D721Med (cell line): ENCODE measurements around the gene RBM15.

Experiments used
- DNase-seq: peaks from one replicate; pipeline ENCODE4 v3.0.0; 2011; ENCODE audit warnings: low spot score; ENCODE audit not compliant: insufficient read length
- FAIRE-seq: peaks from 2 replicates; lab custom pipeline; 2011; peaks lifted over from hg19 to GRCh38; lab: Jason Lieb, UNC
- TF ChIP-seq, protein P1 (sequence below): IDR thresholded peaks from 2 replicates; pipeline ENCODE4 v1.5.1; 2012; ENCODE audit warnings: mild to moderate bottlenecking, control low read depth; ENCODE audit not compliant: insufficient read depth; ENCODE audit errors: missing control alignments

Gene RBM15

DNA sequence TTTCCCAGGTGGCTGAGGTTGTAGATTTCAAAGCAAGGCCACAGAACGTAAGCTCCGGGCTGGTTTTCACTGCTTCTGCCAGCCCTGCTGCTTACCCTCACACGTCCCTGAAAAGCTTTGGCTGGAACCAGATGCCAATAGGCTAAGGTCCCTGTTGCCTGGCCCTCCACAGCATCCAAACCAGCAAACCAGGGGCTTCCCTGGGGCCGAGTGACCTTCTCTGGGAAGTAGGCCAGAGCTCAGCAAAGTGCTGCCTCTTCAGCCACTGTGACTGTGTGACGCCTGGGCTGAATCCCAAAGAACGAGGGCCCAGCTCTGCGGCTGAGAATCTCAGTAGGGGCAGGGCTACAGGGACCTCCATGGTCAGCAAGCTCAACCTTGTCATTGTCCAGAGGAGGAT lies 28.9 kb upstream of the RBM15 start:
- TF ChIP-seq, protein P1, sequence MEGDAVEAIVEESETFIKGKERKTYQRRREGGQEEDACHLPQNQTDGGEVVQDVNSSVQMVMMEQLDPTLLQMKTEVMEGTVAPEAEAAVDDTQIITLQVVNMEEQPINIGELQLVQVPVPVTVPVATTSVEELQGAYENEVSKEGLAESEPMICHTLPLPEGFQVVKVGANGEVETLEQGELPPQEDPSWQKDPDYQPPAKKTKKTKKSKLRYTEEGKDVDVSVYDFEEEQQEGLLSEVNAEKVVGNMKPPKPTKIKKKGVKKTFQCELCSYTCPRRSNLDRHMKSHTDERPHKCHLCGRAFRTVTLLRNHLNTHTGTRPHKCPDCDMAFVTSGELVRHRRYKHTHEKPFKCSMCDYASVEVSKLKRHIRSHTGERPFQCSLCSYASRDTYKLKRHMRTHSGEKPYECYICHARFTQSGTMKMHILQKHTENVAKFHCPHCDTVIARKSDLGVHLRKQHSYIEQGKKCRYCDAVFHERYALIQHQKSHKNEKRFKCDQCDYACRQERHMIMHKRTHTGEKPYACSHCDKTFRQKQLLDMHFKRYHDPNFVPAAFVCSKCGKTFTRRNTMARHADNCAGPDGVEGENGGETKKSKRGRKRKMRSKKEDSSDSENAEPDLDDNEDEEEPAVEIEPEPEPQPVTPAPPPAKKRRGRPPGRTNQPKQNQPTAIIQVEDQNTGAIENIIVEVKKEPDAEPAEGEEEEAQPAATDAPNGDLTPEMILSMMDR, result no peak
- FAIRE-seq, result no peak
- no peak for DNase-seq

- peak; percentile 55 for DNase-seq
- TF ChIP-seq, protein P1, result peak; percentile 97
- no peak for FAIRE-seq
These were observed 26.7 kb upstream of the RBM15 start for GRCh38 chr1:110312188-110313121.

GRCh38 chr1:110316735-110317134 lies 22.4 kb upstream of the RBM15 start:
- TF ChIP-seq, protein P1, result no peak
- FAIRE-seq (no peak), DNase-seq (no peak)

DNA sequence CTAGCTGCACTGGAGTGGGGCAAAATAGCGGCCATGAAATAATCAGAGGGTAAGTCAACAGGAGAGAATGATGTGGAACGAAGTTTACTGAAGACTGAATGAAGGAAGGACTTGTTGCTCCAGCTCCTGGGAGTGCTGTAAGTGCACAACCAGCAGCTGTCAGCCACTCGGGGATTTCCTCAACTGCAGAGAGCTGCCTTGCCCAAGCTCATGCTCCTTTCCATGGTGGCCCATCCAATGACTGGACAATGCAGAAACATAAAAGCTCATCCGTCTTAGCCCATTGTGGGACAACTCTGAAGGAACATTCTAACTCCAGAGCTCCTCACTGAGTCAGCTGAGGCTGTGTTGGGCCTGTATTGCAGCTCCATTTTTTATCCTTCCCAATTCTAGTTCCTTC lies 21.1 kb upstream of the RBM15 start:
- DNase-seq (no peak), FAIRE-seq (no peak)
- TF ChIP-seq, protein P1, result no peak

DNA sequence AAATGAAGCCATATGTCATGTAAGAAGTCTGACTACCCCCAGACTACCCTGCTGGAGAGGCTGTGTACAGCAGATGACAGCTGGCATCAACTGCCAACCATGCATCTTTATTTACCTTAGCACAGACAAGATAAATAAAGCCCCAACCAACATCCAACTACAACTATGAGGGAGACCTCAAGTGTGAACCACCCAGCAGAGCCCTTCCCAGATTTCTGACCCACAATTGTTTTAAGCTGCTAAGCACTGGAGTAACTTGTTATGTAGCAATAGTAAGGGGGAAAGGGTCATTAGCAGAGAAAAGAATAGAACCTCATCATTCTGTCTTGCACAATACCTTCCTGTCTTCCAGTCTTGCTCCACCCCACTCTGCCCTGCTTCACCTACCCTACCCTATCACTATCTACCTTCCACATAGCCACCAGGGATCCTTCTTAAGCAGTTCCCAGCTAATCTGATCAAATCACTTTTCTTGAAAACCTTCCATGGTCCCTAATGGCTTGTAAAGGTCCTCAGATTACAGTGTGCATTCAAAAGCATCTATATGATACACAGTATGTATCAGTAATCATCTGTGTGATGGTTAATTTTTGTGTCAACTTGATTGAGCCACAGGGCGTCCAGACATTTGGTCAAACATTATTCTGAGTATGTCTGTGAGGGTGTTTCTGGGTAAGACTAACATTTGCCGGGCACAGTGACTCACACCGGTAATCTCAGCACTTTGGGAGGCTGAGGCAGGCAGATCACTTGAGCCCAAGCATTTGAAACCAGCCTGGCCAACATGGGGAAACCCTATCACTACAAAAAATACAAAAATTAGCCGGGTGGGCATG lies 19.6 kb upstream of the RBM15 start:
- no peak for FAIRE-seq
- no peak for DNase-seq
- TF ChIP-seq, protein P1, result no peak

- TF ChIP-seq, protein P1, result no peak
- FAIRE-seq (no peak), DNase-seq (no peak)
These were observed 19.0 kb upstream of the RBM15 start for GRCh38 chr1:110320168-110320518.
